Small intestine (tissue), 16 donors: ENCODE measurements around the gene ANKRD22. TPM values are rescaled to one million over a fixed set of nuclear protein-coding genes. Genes with fewer than 3 reads are reported as not detected.
A peak's percentile ranks its signal among the peaks of the same experiment; 100 is the strongest.

Experiments used
- DNase-seq, 2 donors: peaks; one replicate each; pipeline versions ENCODE4 v3.0.0 to v3.0.0-alpha.2; 2013
- FAIRE-seq: peaks from 2 replicates; lab custom pipeline; 2012; peaks lifted over from hg19 to GRCh38; lab: Jason Lieb, UNC
- H3K27ac ChIP-seq, 3 donors: one replicate each; pipeline ENCODE4 v1.5.1; 2013; ENCODE audit warnings: low read length in 2 of 3, mild to moderate bottlenecking in 2 of 3, control low read depth in 1 of 3, inconsistent platforms in 1 of 3, low read depth in 1 of 3, moderate library complexity in 1 of 3
- H3K27me3 ChIP-seq, 3 donors: one replicate each; pipeline ENCODE4 v1.6.1; 2013; ENCODE audit warnings: low read length in 3 of 3, inconsistent platforms in 1 of 3; ENCODE audit not compliant: control insufficient read depth in 3 of 3, insufficient read depth in 3 of 3
- H3K36me3 ChIP-seq, 3 donors: one replicate each; pipeline ENCODE4 v1.6.1; 2013; ENCODE audit warnings: low read length in 3 of 3, inconsistent platforms in 1 of 3, low read depth in 1 of 3, mild to moderate bottlenecking in 1 of 3, moderate library complexity in 1 of 3; ENCODE audit not compliant: control insufficient read depth in 3 of 3, insufficient read depth in 2 of 3
- H3K4me1 ChIP-seq, 3 donors: one replicate each; pipeline ENCODE4 v1.6.1; 2013; ENCODE audit warnings: low read length in 2 of 3, inconsistent platforms in 1 of 3, low read depth in 1 of 3, mild to moderate bottlenecking in 1 of 3, moderate library complexity in 1 of 3; ENCODE audit not compliant: control insufficient read depth in 3 of 3, insufficient read depth in 2 of 3
- H3K4me3 ChIP-seq, 3 donors: one replicate each; pipeline ENCODE4 v1.5.1; 2013; ENCODE audit warnings: low read length in 3 of 3, control low read depth in 1 of 3, inconsistent platforms in 1 of 3, low read depth in 1 of 3, mild to moderate bottlenecking in 1 of 3, moderate library complexity in 1 of 3
- H3K9me3 ChIP-seq, 2 donors: one replicate each; pipeline ENCODE4 v1.6.1; 2013; ENCODE audit warnings: low read depth in 1 of 2, low read length in 1 of 2; ENCODE audit not compliant: control insufficient read depth in 2 of 2, insufficient read depth in 1 of 2
- WGBS, 3 donors: extraction: QIAGEN DNeasy Blood & Tissue Kit; methylation state at CpG; one replicate each; pipeline ENCODE4 v1.1.7; 2013; 5-methylcytosine and 5-hydroxymethylcytosine counted together
- long read RNA-seq, 10 donors: transcript quantifications; one replicate each; lab custom pipeline, GENCODE V29; 2026
- polyA plus RNA-seq, 4 donors: library from polyadenylated mRNA; stranded (reverse) in 3 of 4; unstranded in 1 of 4; fragments of 200-250 nt in 3 of 4; fragments of 120-200 nt in 1 of 4; gene quantifications; one replicate each; pipeline versions ENCODE4 v1.2.1 to v1.2.3, GENCODE V29; 2013
- donor health status: healthy with polysubstance abuse.
- donor health status: control.
- donor health status: control.
- donor health status: Bipolar disorder and iron deficiency.
- donor health status: healthy.

ANKRD22 gene
- polyA plus RNA-seq = 1 to 10 TPM in 3 of 4 donors, under 1 TPM in 1; 0.81 to 8.5 (median 2.2) TPM
- long read RNA-seq, donor 1, partial matches to known transcripts = 0 of 2 reads
- long read RNA-seq, donor 1, other reads (novel, unspliced or antisense) = 0 of 2 reads
- long read RNA-seq, donor 2, partial matches to known transcripts = 0 of 1 reads
- long read RNA-seq, donor 2, other reads (novel, unspliced or antisense) = 0 of 1 reads
- long read RNA-seq, donor 3 = 0 reads
- long read RNA-seq, donor 4 = 0 reads
- long read RNA-seq, donor 5 = 0 reads
- long read RNA-seq, donor 6 = 0 reads
- long read RNA-seq, donor 7 = 0 reads
- long read RNA-seq, donor 8 = 0 reads
- long read RNA-seq, donor 9 = 0 reads
- long read RNA-seq, donor 10, partial matches to known transcripts = 0 of 1 reads
- long read RNA-seq, donor 10, other reads (novel, unspliced or antisense) = 0 of 1 reads

- Histone ChIP-seq H3K9me3 (no peaks in the 10 kb centered on the region), H3K27ac (peak within 1 kb of the TSS; percentile 56 to 77 (median 57)), H3K36me3 (no peaks in the 10 kb centered on the region), H3K27me3 (no peaks in the 10 kb centered on the region), H3K4me1 (peaks cover 0 to 8% (median 7%) of the 10 kb centered on the region in 3 donors), H3K4me3 (no peak within 1 kb of the TSS)
- peak; percentile 93 to 96 for DNase-seq
- FAIRE-seq = no peak
- WGBS, 3 donors = 12 to 51% (median 21%) methylated on average over 5 of the region's 5 CpGs
Observed at GRCh38 chr10:88851706-88852105, at the start of gene ANKRD22. ANKRD22 (minus strand) TSS chr10:88851844; CDS start chr10:88851607, 237 bp downstream.

- Histone ChIP-seq H3K27ac (peak overlapping the region in 1 of 3 donors; percentile 12), H3K9me3 (no peaks in the 10 kb centered on the region), H3K36me3 (peaks cover 2 to 11% (median 3%) of the 10 kb centered on the region in 3 donors), H3K27me3 (no peaks in the 10 kb centered on the region), H3K4me3 (peak overlapping the region in 1 of 3 donors; percentile 4), H3K4me1 (peaks cover 9 to 74% (median 38%) of the 10 kb centered on the region in 3 donors)
- DNase-seq = no peak
- WGBS, 3 donors = 65 to 93% (median 81%) methylated on average over 2 of the region's 2 CpGs
- no peak for FAIRE-seq
Observed at GRCh38 chr10:88899886-88900285, 48.2 kb upstream of the ANKRD22 start.

- peaks cover 6 to 76% (median 39%) of the 10 kb centered on the region in 3 donors for H3K4me1 ChIP-seq
- FAIRE-seq (no peak), DNase-seq (no peak)
- H3K4me3 ChIP-seq = no peak overlapping the region
- H3K9me3 ChIP-seq = no peaks in the 10 kb centered on the region
- H3K36me3 ChIP-seq = peaks cover 0 to 11% (median 2%) of the 10 kb centered on the region in 3 donors
- no peaks in the 10 kb centered on the region for H3K27me3 ChIP-seq
- 75 to 82% (median 76%) methylated on average over 3 of the region's 3 CpGs for WGBS, 3 donors
- peak overlapping the region; percentile 41 to 70 (median 53) for H3K27ac ChIP-seq
Observed at GRCh38 chr10:88898727-88899126, 47.1 kb upstream of the ANKRD22 start.

GRCh38 chr10:88896994-88897853 lies 45.6 kb upstream of the ANKRD22 start:
- Histone ChIP-seq H3K4me3 (no peak overlapping the region), H3K27ac (peak overlapping the region; percentile 42 to 92 (median 70)), H3K36me3 (peaks cover 0 to 5% (median 2%) of the 10 kb centered on the region in 3 donors), H3K9me3 (no peaks in the 10 kb centered on the region), H3K27me3 (no peaks in the 10 kb centered on the region), H3K4me1 (peaks cover 6 to 66% (median 43%) of the 10 kb centered on the region in 3 donors)
- 8 to 29% (median 25%) methylated on average over 8 of the region's 8 CpGs for WGBS, 3 donors
- DNase-seq = peak; percentile 73 to 81
- FAIRE-seq = no peak

- FAIRE-seq = peak; percentile 5
- DNase-seq = peak; percentile 88 to 92
- 31 to 60% (median 53%) methylated on average over 4 of the region's 4 CpGs for WGBS, 3 donors
- Histone ChIP-seq H3K36me3 (peaks cover 0 to 5% (median 0%) of the 10 kb centered on the region in 3 donors), H3K27me3 (no peaks in the 10 kb centered on the region), H3K9me3 (no peaks in the 10 kb centered on the region), H3K27ac (peak overlapping the region; percentile 42 to 92 (median 70)), H3K4me1 (peaks cover 6 to 60% (median 43%) of the 10 kb centered on the region in 3 donors), H3K4me3 (no peak overlapping the region)
Observed at GRCh38 chr10:88896372-88896993, 44.8 kb upstream of the ANKRD22 start.

- H3K27me3 ChIP-seq = no peaks in the 10 kb centered on the region
- no peaks in the 10 kb centered on the region for H3K9me3 ChIP-seq
- H3K4me1 ChIP-seq = peaks cover 6 to 49% (median 37%) of the 10 kb centered on the region in 3 donors
- FAIRE-seq (no peak), DNase-seq (peak in 1 of 2 donors; percentile 67)
- peaks cover 0 to 5% (median 0%) of the 10 kb centered on the region in 3 donors for H3K36me3 ChIP-seq
- H3K27ac ChIP-seq = peak overlapping the region; percentile 37 to 84 (median 70)
- H3K4me3 ChIP-seq = no peak overlapping the region
- WGBS, 3 donors = 10 to 44% (median 38%) methylated on average over 1 of the region's 1 CpG
Observed at GRCh38 chr10:88895250-88895649, 43.6 kb upstream of the ANKRD22 start.

GRCh38 chr10:88893611-88894010 lies 42.0 kb upstream of the ANKRD22 start:
- Histone ChIP-seq H3K27me3 (no peaks in the 10 kb centered on the region), H3K4me3 (no peak overlapping the region), H3K4me1 (peaks cover 3 to 41% (median 33%) of the 10 kb centered on the region in 3 donors), H3K36me3 (peaks cover 0 to under 1% (median 0%) of the 10 kb centered on the region in 3 donors), H3K9me3 (no peaks in the 10 kb centered on the region), H3K27ac (peak overlapping the region in 2 of 3 donors; percentile 37 to 65)
- 66 to 72% (median 68%) methylated on average over 3 of the region's 3 CpGs for WGBS, 3 donors
- DNase-seq (no peak), FAIRE-seq (no peak)
